ENCODE results near the gene LY6G5C.

The LY6G5C gene

GRCh38 chr6:31691078-31691463, 10.2 kb upstream of the LY6G5C start:
- DNase-seq (ENCODE audit: low read depth) = no peak

- no peak for DNase-seq (ENCODE audit: low read depth)
These were observed 9.6 kb upstream of the LY6G5C start for GRCh38 chr6:31690231-31691077.

DNA sequence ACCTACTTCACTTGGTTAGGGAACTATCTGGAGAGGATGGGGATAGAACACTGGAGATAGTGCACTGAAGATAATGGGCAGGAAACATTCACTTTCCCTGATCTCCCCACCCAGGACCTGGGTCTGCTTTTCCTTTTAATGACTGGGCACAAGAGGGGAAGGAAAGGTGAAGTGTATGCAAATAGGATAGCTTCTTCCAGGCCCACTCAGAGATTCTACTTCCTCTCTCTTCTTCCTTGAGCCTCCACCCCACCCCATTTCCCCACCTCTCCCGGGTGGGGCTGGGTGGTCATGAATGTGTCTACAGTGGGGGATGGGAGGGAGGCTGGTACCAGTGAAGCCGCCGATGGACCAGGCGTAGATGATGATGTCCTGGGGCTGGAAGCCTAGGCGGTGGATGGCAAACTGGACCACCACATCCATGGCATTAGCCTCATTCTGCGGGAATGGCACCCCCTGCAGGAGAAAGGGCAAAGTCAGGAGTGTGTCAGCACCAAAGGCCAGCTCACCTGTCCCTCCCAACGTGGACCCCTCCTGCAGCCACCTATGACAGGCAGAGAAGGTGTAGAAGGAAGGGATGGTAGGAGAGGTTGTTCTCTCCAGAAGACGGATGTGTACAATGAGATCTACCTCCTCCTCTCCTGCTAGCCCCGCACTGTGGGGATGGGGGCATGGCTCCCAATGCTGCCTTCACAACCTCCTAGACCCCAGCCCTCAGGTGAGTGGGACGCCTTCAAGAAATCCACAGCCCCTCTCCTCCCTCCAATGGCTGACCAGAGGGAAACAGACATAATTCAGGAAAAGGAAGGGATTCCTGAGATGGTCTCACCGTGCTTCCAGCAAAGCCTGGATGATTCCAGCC, 8.6 kb upstream of the LY6G5C start:
- DNase-seq (ENCODE audit: low read depth) = no peak

DNA sequence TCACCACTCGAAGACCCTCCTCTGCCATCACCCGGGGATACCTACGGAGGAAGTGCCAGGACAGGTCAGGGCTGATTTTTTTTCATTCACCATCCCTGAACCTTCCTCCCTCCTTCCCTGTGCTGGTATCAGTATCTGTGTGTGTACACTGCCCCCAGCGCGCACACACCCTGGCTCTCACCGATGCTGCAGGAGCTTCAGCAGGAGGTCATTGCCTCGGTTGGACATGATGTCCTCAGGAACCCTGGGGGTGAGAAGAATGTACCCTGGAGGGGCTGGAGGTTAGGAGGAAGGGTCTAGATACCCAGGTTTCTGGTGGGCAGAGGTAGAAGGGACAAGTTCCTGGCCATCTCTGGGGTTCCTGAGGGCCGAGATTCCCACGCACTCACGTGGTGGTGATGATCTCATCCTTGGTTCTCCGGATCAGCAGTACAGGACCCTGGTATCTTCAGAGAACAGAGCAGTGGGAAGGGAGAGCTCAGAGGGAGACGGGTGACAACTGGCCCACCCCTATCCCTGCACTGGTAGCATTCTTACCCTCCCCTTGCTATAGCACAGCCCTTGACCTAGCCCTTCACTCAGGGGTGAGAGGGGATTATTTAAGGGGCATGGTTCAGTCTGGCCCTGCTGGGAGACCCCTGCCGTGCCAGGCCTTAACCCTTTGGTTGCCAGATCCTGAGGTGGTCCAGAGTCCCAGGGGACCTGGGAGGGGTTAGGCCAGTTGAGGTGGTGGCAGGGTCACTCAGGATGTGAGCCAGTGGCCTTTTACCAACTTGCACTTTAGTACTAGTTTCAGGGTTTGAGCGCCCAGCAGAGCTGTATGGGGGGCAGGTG, 7.2 kb upstream of the LY6G5C start:
- no peak for DNase-seq (ENCODE audit: low read depth)

- no peak for DNase-seq (ENCODE audit: low read depth)
These were observed 6.5 kb upstream of the LY6G5C start for GRCh38 chr6:31687321-31687720.

DNA sequence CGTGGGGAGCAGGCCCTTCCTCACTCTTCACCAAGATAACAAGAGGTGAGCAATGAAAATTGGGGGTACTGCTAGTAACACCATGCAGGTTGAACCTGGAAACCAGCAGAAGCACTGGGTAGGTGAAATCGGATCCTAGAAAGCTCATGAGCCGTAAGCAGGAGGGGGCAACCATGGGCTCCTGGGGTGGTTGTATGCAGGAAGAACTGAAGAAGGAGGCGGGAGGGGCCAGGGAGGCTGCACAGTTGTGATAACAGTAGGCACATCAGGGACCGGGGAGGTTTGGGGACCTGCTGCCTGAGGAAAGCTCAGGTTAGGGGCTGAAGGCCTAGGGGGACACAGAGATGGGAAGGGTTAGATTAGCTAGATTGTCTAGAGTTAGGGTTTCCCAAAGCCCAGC, 5.6 kb upstream of the LY6G5C start:
- no peak for DNase-seq (ENCODE audit: low read depth)

DNA sequence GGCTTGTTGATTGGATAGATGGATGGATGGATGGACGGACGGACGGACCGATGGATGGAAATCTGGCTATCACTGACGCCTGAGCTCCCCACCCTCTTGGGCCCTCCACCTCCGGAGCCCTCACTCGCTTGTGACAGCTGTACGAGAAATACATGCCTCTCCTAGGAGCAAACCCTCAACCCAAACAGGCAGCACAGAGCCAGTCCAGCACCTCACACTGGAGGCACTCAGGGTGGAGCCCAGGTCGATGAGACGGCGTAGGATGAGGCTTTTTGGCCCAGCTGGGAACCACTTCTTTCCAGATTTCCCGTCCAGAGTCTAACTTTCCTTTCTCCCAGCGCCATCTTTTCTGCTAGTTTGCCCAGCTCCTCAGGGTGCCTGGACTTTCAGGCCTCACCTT, 2.7 kb upstream of the LY6G5C start:
- DNase-seq (ENCODE audit: low read depth) = no peak

DNA sequence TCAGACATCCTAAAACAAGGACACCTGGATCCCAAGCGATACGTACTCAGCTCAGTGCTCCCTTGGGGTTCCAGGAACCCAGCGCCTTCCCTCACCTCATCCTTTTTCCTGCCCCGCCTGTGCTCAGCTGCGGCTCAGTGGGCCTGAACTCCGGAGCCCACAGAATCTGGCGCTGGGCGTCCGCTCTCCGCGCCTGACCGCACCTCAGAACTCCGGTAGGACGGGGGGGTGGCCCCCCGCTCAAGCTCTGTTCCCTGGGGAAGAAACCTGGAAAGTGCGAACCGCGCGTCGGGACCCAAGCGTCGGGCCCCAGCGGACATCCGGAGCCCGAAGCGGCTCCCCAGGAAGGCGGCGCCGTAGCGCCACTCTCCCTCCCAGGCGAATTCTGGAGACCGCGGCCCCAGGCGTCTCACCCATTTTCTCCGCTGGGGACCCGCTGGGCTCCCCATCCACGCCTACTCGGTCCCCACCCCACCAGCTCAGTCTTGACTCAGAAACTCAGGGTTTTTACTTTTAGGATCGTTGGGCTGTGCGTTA, 336 bp upstream of the LY6G5C start:
- DNase-seq (ENCODE audit: low read depth) = no peak

DNA sequence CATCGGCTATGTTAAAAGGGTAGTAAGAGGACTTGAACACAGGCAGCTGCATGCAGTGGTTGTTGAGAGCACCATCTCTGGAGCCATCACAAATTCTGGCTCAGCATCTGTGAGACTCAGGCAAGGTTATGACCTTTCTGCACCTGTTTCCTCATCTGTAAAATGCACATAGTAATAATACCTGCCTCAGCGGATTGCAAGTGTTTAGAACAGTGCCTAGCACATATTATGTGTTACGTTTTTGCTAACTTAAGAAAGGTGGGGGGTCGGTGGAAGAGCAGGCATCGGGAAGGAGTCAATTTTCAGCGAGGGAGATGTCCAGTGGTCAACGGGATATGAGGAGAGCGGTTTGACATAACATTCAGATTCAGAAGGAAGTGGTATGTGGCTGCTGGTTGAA, 2.9 kb downstream of the LY6G5C start:
- DNase-seq (ENCODE audit: low read depth) = no peak

- no peak for DNase-seq (ENCODE audit: low read depth)
These were observed 4.0 kb downstream of the LY6G5C start for GRCh38 chr6:31676904-31677303.

- DNase-seq (ENCODE audit: low read depth) = no peak
These were observed 4.5 kb downstream of the LY6G5C start for GRCh38 chr6:31676322-31676903.

DNA sequence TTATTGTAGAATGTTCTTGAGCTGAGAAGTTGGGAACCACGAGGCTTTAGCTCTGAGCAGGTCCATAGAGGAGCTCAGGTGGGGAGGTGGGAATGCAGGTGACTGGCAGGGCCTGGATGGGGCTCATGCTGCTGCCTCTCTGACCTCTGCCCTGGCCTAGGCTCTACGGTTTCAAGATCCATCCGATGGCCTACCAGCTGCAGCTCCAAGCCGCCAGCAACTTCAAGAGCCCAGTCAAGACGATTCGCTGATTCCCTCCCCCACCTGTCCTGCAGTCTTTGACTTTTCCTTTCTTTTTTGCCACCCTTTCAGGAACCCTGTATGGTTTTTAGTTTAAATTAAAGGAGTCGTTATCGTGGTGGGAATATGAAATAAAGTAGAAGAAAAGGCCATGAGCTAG, 11.2 kb downstream of the LY6G5C start, which contains the start of gene LY6G5B:
LY6G5B (plus strand) TSS at position 301 of the 400 bp plus-strand sequence. CDS start 975 bp downstream, outside the sequence.
- no peak for DNase-seq (ENCODE audit: low read depth)

DNA sequence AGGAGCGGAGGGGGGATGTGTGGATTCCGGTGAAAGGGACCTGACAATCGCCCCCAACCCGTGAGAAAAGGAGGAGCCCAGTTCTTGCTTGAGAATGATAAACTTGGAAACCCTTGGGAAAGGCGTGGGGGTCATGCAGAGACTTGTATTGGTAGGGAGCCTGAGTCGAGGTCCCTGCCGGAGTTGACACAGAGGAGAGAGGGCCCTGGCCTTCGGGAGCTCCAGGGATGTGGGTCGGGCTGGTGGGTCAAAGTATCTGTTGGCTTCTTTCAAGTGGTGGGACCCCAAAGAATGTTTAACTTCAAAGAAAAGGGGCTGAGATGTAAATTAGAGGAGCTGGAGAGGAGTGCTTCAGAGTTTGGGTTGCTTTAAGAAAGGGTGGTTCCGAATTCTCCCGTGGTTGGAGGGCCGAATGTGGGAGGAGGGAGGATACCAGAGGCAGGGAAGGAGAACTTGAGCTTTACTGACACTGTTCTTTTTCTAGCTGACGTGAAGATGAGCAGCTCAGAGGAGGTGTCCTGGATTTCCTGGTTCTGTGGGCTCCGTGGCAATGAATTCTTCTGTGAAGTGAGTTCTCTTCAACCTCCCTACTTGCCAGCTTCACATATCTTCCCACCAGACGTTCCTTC, 14.4 kb downstream of the LY6G5C start:
- no peak for DNase-seq (ENCODE audit: low read depth)

DNA sequence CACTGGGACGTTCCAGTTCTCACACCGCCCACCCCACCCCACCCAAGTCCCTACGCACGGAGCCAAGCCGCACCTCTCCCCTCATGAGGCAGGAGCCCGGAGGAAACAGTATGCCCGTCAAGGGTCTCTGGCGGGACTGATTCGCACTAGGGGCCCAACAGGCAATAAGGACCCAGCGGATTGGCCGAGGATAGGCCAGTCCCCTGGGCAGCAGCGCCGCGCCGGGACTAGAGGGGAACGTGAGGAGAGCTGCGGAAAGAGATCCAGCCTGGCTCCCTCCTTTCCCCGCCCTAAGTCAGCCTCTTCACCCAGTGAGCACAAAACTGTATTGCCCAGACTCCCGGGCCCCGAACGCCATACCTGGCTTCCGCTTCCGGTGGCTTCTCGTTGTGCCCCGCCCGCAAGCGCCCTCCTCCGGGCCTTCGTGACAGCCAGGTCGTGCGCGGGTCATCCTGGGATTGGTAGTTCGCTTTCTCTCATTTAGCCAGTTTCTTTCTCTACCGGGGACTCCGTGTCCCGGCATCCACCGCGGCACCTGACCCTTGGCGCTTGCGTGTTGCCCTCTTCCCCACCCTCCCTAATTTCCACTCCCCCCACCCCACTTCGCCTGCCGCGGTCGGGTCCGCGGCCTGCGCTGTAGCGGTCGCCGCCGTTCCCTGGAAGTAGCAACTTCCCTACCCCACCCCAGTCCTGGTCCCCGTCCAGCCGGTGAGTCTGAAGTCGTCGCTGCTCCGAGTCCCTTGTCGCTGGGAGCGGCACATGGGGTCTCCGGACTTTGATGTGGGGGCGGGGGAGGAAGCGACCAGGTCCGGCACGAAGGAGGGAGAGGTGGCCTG, 15.1 kb downstream of the LY6G5C start, which contains the start of gene CSNK2B:
CSNK2B (plus strand) TSS at position 580 of the 836 bp plus-strand sequence. CDS start 752 bp downstream, outside the sequence.
- DNase-seq (ENCODE audit: low read depth) = peak; percentile 86

GRCh38 chr6:31664790-31665500, 15.9 kb downstream of the LY6G5C start, which contains the start of gene GPANK1:
Gene GPANK1 (minus strand): TSS chr6:31664997. CDS start chr6:31664478, 519 bp downstream.
- peak; percentile 85 for DNase-seq (ENCODE audit: low read depth)

DNA sequence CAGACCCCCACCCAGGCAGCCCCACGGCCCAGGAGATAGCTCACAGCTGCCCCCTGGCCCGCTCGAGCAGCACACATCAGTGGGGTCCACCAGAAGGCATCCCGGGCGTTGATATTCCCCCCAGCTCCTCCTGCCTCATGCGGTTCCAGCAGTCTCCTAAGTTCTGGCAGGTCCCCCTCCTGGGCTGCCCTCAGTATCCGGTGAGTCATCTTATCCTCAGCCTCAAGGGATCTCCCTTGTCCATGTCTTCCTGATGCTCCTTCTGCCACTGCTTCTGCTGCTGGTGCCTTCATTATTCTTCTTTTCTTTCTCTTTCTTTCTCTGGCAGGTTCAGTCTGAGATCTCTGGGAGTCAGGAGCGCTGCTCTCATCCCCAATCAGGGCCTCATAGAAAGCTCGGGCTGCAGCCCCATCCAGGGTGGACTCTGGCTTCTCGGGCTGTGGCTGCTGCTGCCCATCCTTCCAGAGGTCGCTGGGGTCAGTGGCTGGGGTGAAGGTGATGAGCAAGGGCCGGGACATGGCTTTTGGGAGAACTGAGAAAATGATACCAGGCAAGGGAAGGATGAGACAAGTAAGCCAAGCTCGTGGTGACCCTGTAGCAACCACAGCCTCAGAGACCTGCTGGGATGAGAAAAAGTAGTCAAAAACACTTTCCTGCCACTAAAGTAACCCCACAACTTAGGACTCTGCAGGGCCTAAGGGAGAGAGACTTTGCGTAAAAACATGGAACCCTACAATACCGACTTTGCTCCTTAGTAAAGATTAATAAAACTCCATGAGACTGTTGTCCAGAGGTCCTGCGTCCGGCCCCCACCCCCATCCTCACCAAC, 16.7 kb downstream of the LY6G5C start:
- peak; percentile 51 for DNase-seq (ENCODE audit: low read depth)

DNA sequence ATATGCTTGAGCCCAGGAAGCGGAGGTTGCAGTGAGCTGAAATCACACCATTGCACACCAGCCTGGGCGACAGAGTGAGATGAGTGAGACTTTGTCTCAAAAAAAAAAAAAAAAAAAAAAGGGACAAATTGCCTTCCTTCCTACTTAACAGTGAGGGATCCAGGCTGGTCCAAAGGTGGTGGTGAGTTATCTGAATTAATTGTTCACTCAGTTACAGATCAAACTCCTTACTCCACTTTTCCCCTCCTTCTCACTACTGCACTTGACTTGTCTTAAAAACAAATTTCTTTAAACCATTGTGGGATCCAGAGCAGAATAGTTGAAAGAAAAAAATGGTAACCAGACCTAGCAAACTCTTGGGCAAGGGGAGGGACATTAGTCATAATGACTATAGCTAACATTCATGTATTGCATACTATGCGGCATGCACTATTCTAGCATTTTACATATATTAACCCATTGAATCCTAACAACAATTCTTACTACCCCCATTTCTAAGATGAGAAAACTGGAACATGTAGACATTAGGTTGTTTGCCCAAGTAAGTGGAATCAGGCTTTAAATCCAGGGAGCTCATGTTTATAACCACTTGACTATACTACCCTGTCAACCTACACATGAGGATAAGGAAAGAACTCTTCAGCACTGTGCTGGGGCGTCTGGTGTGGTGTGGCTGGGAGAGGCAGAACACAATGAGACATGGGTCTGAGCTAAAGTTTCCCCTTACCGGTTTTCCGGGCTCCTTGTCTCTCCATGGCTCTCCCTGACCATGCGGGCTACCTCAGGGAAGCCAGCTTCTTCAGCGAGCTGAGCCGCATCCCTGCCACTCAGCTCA, 17.5 kb downstream of the LY6G5C start:
- DNase-seq (ENCODE audit: low read depth) = no peak

Data from GM04503 (cell line).